GM18951 (cell line): ENCODE measurements around the gene MFSD11.
A peak's percentile ranks its signal among the peaks of the same experiment; 100 is the strongest.
"Not testable (repeated sequence)": the region's sequence is repeated elsewhere in the genome, so short reads cannot be mapped to it uniquely, and the experiment has no call there.

Experiments
- POLR2A ChIP-seq: IDR thresholded peaks from 4 replicates; pipeline ENCODE4 v1.6.1; 2011; ENCODE audit warnings: mild to moderate bottlenecking; ENCODE audit not compliant: insufficient read length, insufficient read depth; ENCODE audit errors: extremely low read depth
- in situ Hi-C: fragments of 300-500 bp; cut with MboI; formaldehyde crosslinking; loops from one replicate; pipeline ENCODE4 v1.12.0; 2022; ENCODE audit warnings: low sequenced_read_pairs, mixed read lengths, inconsistent platforms; ENCODE audit not compliant: unreplicated experiment

The MFSD11 gene

GRCh38 chr17:76737676-76738467 lies at the start of gene MFSD11:
Gene MFSD11 (plus strand): TSS chr17:76738119. CDS start chr17:76738353, 234 bp downstream.
- TF ChIP-seq POLR2A: peak; percentile 42
- in situ Hi-C loops: no loop called here

- in situ Hi-C loops: no loop called here
- TF ChIP-seq POLR2A: no peak
These were observed 49.7 kb upstream of the MFSD11 start for GRCh38 chr17:76688165-76688622.

GRCh38 chr17:76689859-76690258 lies 48.1 kb upstream of the MFSD11 start:
- in situ Hi-C loops: no loop called here
- TF ChIP-seq POLR2A: no peak

- in situ Hi-C loops: no loop called here
- TF ChIP-seq POLR2A: no peak
These were observed 47.2 kb upstream of the MFSD11 start for GRCh38 chr17:76690596-76691280.

GRCh38 chr17:76691379-76692191 lies 46.3 kb upstream of the MFSD11 start:
- TF ChIP-seq POLR2A: no peak
- in situ Hi-C loops: no loop called here

GRCh38 chr17:76695059-76695831 lies 42.7 kb upstream of the MFSD11 start:
- in situ Hi-C loops: no loop called here
- TF ChIP-seq POLR2A: no peak

GRCh38 chr17:76696763-76697701 lies 40.9 kb upstream of the MFSD11 start:
- in situ Hi-C loops: no loop called here
- no peak for TF ChIP-seq POLR2A

- in situ Hi-C loops: no loop called here
- no peak for TF ChIP-seq POLR2A
These were observed 40.0 kb upstream of the MFSD11 start for GRCh38 chr17:76697702-76698465.

GRCh38 chr17:76698466-76698977 lies 39.4 kb upstream of the MFSD11 start:
- in situ Hi-C loops: not testable (repeated sequence)

- no peak for TF ChIP-seq POLR2A
- in situ Hi-C loops: no loop called here
These were observed 37.7 kb upstream of the MFSD11 start for GRCh38 chr17:76700270-76700616.

- no peak for TF ChIP-seq POLR2A
- in situ Hi-C loops: no loop called here
These were observed 37.1 kb upstream of the MFSD11 start for GRCh38 chr17:76700617-76701470.
